ENCODE results near the gene ALDH1A3.

- TF ChIP-seq, protein P1, sequence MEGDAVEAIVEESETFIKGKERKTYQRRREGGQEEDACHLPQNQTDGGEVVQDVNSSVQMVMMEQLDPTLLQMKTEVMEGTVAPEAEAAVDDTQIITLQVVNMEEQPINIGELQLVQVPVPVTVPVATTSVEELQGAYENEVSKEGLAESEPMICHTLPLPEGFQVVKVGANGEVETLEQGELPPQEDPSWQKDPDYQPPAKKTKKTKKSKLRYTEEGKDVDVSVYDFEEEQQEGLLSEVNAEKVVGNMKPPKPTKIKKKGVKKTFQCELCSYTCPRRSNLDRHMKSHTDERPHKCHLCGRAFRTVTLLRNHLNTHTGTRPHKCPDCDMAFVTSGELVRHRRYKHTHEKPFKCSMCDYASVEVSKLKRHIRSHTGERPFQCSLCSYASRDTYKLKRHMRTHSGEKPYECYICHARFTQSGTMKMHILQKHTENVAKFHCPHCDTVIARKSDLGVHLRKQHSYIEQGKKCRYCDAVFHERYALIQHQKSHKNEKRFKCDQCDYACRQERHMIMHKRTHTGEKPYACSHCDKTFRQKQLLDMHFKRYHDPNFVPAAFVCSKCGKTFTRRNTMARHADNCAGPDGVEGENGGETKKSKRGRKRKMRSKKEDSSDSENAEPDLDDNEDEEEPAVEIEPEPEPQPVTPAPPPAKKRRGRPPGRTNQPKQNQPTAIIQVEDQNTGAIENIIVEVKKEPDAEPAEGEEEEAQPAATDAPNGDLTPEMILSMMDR (tag by site-specific recombination; IDR thresholded peaks at IDR 0.05), result no peak
- no peak for TF ChIP-seq ZNF549 (tag by site-specific recombination; IDR thresholded peaks at IDR 0.05)
Measured at GRCh38 chr15:100891307-100892012, 11.8 kb downstream of the ALDH1A3 start.
